ENCODE data around the gene CASP8AP2. TPM values are rescaled to one million over a fixed set of nuclear protein-coding genes. Genes with fewer than 3 reads are reported as not detected.
"Not testable (repeated sequence)": the region's sequence is repeated elsewhere in the genome, so short reads cannot be mapped to it uniquely, and the experiment has no call there.

Gene CASP8AP2
- total and polyA plus RNA-seq, 9 donors = 10.3 to 17.4 (median 13.9) TPM

- Histone ChIP-seq H3K9me3 (replicated peaks; ENCODE audit: control insufficient read depth, low read depth, low read length) (no peaks in the 10 kb centered on the region), H3K4me3 (ENCODE audit: low read length) (peak overlapping the region; percentile 89)
- 0% methylated on average over 8 of the region's 14 CpGs for WGBS (ENCODE audit: insufficient coverage)
These were observed 10.7 kb upstream of the CASP8AP2 start for GRCh38 chr6:89818977-89819335.

GRCh38 chr6:89819336-89820130, 10.1 kb upstream of the CASP8AP2 start, which contains the start of gene MDN1:
Gene MDN1, minus strand, starts transcription at chr6:89819794. Its CDS starts 187 bp downstream, at chr6:89819607.
- Histone ChIP-seq H3K9me3 (replicated peaks; ENCODE audit: control insufficient read depth, low read depth, low read length) (no peaks in the 10 kb centered on the region), H3K27ac (ENCODE audit: low read length) (peak within 1 kb of the TSS; percentile 90), H3K4me3 (ENCODE audit: low read length) (peak within 1 kb of the TSS; percentile 89), H3K27me3 (ENCODE audit: control insufficient read depth, insufficient read depth, low read length) (no peaks in the 10 kb centered on the region), H3K36me3 (ENCODE audit: control insufficient read depth, insufficient read depth, low read length) (no peaks in the 10 kb centered on the region), H3K4me1 (ENCODE audit: control insufficient read depth, insufficient read depth, low read length) (peaks cover 19% of the 10 kb centered on the region)
- peak; percentile 98 for DNase-seq
- under 1% methylated on average over 59 of the region's 65 CpGs for WGBS (ENCODE audit: insufficient coverage)

More at GRCh38 chr6:89818977-89819335, 10.7 kb upstream of the CASP8AP2 start:
- no peaks in the 10 kb centered on the region for H3K36me3 ChIP-seq (ENCODE audit: control insufficient read depth, insufficient read depth, low read length)
- peak; percentile 41 for DNase-seq
- H3K27me3 ChIP-seq (ENCODE audit: control insufficient read depth, insufficient read depth, low read length) = no peaks in the 10 kb centered on the region
- peak overlapping the region; percentile 90 for H3K27ac ChIP-seq (ENCODE audit: low read length)
- peaks cover 19% of the 10 kb centered on the region for H3K4me1 ChIP-seq (ENCODE audit: control insufficient read depth, insufficient read depth, low read length)

- H3K9me3 ChIP-seq (replicated peaks; ENCODE audit: control insufficient read depth, low read depth, low read length) = no peaks in the 10 kb centered on the region
- no peak overlapping the region for H3K27ac ChIP-seq (ENCODE audit: low read length)
- H3K4me3 ChIP-seq (ENCODE audit: low read length) = no peak overlapping the region
- H3K4me1 ChIP-seq (ENCODE audit: control insufficient read depth, insufficient read depth, low read length) = peaks cover 10% of the 10 kb centered on the region
- 100% methylated on average over 1 of the region's 6 CpGs for WGBS (ENCODE audit: insufficient coverage)
- peaks cover under 1% of the 10 kb centered on the region for H3K36me3 ChIP-seq (ENCODE audit: control insufficient read depth, insufficient read depth, low read length)
- no peaks in the 10 kb centered on the region for H3K27me3 ChIP-seq (ENCODE audit: control insufficient read depth, insufficient read depth, low read length)
- DNase-seq = no peak
These were observed 3.6 kb upstream of the CASP8AP2 start for GRCh38 chr6:89826029-89826528.

GRCh38 chr6:89828475-89828987, 1.1 kb upstream of the CASP8AP2 start:
- peak overlapping the region; percentile 97 for H3K27ac ChIP-seq (ENCODE audit: low read length)
- peaks cover 12% of the 10 kb centered on the region for H3K36me3 ChIP-seq (ENCODE audit: control insufficient read depth, insufficient read depth, low read length)
- H3K4me3 ChIP-seq (ENCODE audit: low read length) = peak overlapping the region; percentile 95
- DNase-seq; H3K27me3 ChIP-seq (ENCODE audit: control insufficient read depth, insufficient read depth, low read length); H3K9me3 ChIP-seq (replicated peaks; ENCODE audit: control insufficient read depth, low read depth, low read length); H3K4me1 ChIP-seq (ENCODE audit: control insufficient read depth, insufficient read depth, low read length): not testable (repeated sequence)
- 95% methylated on average over 4 of the region's 13 CpGs for WGBS (ENCODE audit: insufficient coverage)

- WGBS (ENCODE audit: insufficient coverage) = 22% methylated on average over 8 of the region's 18 CpGs
- Histone ChIP-seq H3K36me3 (ENCODE audit: control insufficient read depth, insufficient read depth, low read length) (peaks cover 12% of the 10 kb centered on the region), H3K4me3 (ENCODE audit: low read length) (peak overlapping the region; percentile 95)
These were observed 650 bp upstream of the CASP8AP2 start for GRCh38 chr6:89828988-89829471.

GRCh38 chr6:89830170-89830809, 610 bp downstream of the CASP8AP2 start:
- H3K4me3 ChIP-seq (ENCODE audit: low read length) = peak overlapping the region; percentile 95
- no peaks in the 10 kb centered on the region for H3K27me3 ChIP-seq (ENCODE audit: control insufficient read depth, insufficient read depth, low read length)
- peak; percentile 9 for DNase-seq
- 20% methylated on average over 1 of the region's 15 CpGs for whole genome bisulfite sequencing (ENCODE audit: insufficient coverage)
- H3K36me3 ChIP-seq (ENCODE audit: control insufficient read depth, insufficient read depth, low read length) = peaks cover 12% of the 10 kb centered on the region
- peaks cover 10% of the 10 kb centered on the region for H3K4me1 ChIP-seq (ENCODE audit: control insufficient read depth, insufficient read depth, low read length)
- H3K27ac ChIP-seq (ENCODE audit: low read length) = peak overlapping the region; percentile 91
- H3K9me3 ChIP-seq (replicated peaks; ENCODE audit: control insufficient read depth, low read depth, low read length) = no peaks in the 10 kb centered on the region

More at GRCh38 chr6:89828988-89829471, 650 bp upstream of the CASP8AP2 start:
- H3K9me3 ChIP-seq (replicated peaks; ENCODE audit: control insufficient read depth, low read depth, low read length) = no peaks in the 10 kb centered on the region
- DNase-seq = no peak
- peak overlapping the region; percentile 97 for H3K27ac ChIP-seq (ENCODE audit: low read length)
- H3K27me3 ChIP-seq (ENCODE audit: control insufficient read depth, insufficient read depth, low read length) = no peaks in the 10 kb centered on the region
- H3K4me1 ChIP-seq (ENCODE audit: control insufficient read depth, insufficient read depth, low read length) = peaks cover 10% of the 10 kb centered on the region

GRCh38 chr6:89834884-89835792, 5.5 kb downstream of the CASP8AP2 start:
- Histone ChIP-seq H3K27ac (ENCODE audit: low read length) (no peak overlapping the region), H3K27me3 (ENCODE audit: control insufficient read depth, insufficient read depth, low read length) (no peaks in the 10 kb centered on the region), H3K4me3 (ENCODE audit: low read length) (no peak overlapping the region), H3K4me1 (ENCODE audit: control insufficient read depth, insufficient read depth, low read length) (peaks cover 4% of the 10 kb centered on the region), H3K9me3 (replicated peaks; ENCODE audit: control insufficient read depth, low read depth, low read length) (no peaks in the 10 kb centered on the region), H3K36me3 (ENCODE audit: control insufficient read depth, insufficient read depth, low read length) (peaks cover 26% of the 10 kb centered on the region)
- WGBS (ENCODE audit: insufficient coverage) = 87% methylated on average over 7 of the region's 12 CpGs
- no peak for DNase-seq

- WGBS (ENCODE audit: insufficient coverage) = 93% methylated on average over 6 of the region's 8 CpGs
- Histone ChIP-seq H3K4me3 (ENCODE audit: low read length) (no peak overlapping the region), H3K27ac (ENCODE audit: low read length) (no peak overlapping the region), H3K9me3 (replicated peaks; ENCODE audit: control insufficient read depth, low read depth, low read length) (no peaks in the 10 kb centered on the region), H3K4me1 (ENCODE audit: control insufficient read depth, insufficient read depth, low read length) (peaks cover 4% of the 10 kb centered on the region), H3K36me3 (ENCODE audit: control insufficient read depth, insufficient read depth, low read length) (peaks cover 26% of the 10 kb centered on the region), H3K27me3 (ENCODE audit: control insufficient read depth, insufficient read depth, low read length) (no peaks in the 10 kb centered on the region)
- no peak for DNase-seq
These were observed 7.1 kb downstream of the CASP8AP2 start for GRCh38 chr6:89836639-89837222.

- Histone ChIP-seq H3K4me1 (ENCODE audit: control insufficient read depth, insufficient read depth, low read length) (peaks cover 4% of the 10 kb centered on the region), H3K36me3 (ENCODE audit: control insufficient read depth, insufficient read depth, low read length) (peaks cover 18% of the 10 kb centered on the region), H3K4me3 (ENCODE audit: low read length) (no peak overlapping the region), H3K27ac (ENCODE audit: low read length) (peak overlapping the region; percentile 57), H3K9me3 (replicated peaks; ENCODE audit: control insufficient read depth, low read depth, low read length) (no peaks in the 10 kb centered on the region), H3K27me3 (ENCODE audit: control insufficient read depth, insufficient read depth, low read length) (no peaks in the 10 kb centered on the region)
- 21% methylated on average over 2 of the region's 3 CpGs for WGBS (ENCODE audit: insufficient coverage)
- DNase-seq = peak; percentile 61
These were observed 10.9 kb downstream of the CASP8AP2 start for GRCh38 chr6:89840538-89840937.
